DOHH2 (cell line): Measurements from ENCODE around the gene GTSF1L.

Source experiments
- H3F3A ChIP-seq: fragments of 200-600 bp; sonication (generic), shearing (Covaris generic); 2 replicates; pipeline ENCODE4 v1.6.0; 2016; ENCODE audit warnings: antibody characterized with exemption, mild to moderate bottlenecking; ENCODE audit not compliant: control insufficient read depth, insufficient read depth
- H3K27ac ChIP-seq: fragments of 200-600 bp; sonication (generic); 2 replicates; pipeline ENCODE4 v1.5.1; 2014; ENCODE audit warnings: low read depth, mild to moderate bottlenecking, low read length, moderate library complexity
- H3K27me3 ChIP-seq: fragments of 200-600 bp; sonication (generic); 2 replicates; pipeline ENCODE4 v1.6.1; 2014; ENCODE audit warnings: mild to moderate bottlenecking, low read length, mixed read lengths; ENCODE audit not compliant: control insufficient read depth
- H3K36me3 ChIP-seq: fragments of 200-600 bp; sonication (generic); 2 replicates; pipeline ENCODE4 v1.6.1; 2014; ENCODE audit warnings: mild to moderate bottlenecking, low read length, moderate library complexity, mixed read lengths; ENCODE audit not compliant: control insufficient read depth
- H3K4me1 ChIP-seq: fragments of 200-600 bp; sonication (generic); 2 replicates; pipeline ENCODE4 v1.6.1; 2014; ENCODE audit warnings: mild to moderate bottlenecking, low read length, mixed read lengths; ENCODE audit not compliant: control insufficient read depth
- H3K4me2 ChIP-seq: fragments of 200-600 bp; sonication (generic); 2 replicates; pipeline ENCODE4 v1.6.0; 2014; ENCODE audit warnings: mild to moderate bottlenecking, low read length, moderate library complexity
- H3K4me3 ChIP-seq: fragments of 200-600 bp; sonication (generic); 2 replicates; pipeline ENCODE4 v1.5.1; 2014; ENCODE audit warnings: mild to moderate bottlenecking, low read length, mixed read lengths
- H3K79me2 ChIP-seq: fragments of 200-600 bp; sonication (generic); 2 replicates; pipeline ENCODE4 v1.6.1; 2014; ENCODE audit warnings: mild to moderate bottlenecking, low read length, mixed read lengths; ENCODE audit not compliant: control insufficient read depth
- H3K9me2 ChIP-seq: fragments of 200-600 bp; sonication (generic); replicated peaks from 2 replicates; pipeline ENCODE4 v1.6.1; 2014; ENCODE audit warnings: mild to moderate bottlenecking, low read length, mixed read lengths; ENCODE audit not compliant: control insufficient read depth
- H3K9me3 ChIP-seq: fragments of 200-600 bp; sonication (generic); 2 replicates; pipeline ENCODE4 v1.6.1; 2014; ENCODE audit warnings: antibody characterized with exemption, low read length, mixed read lengths; ENCODE audit not compliant: control insufficient read depth, insufficient read depth
- H4K20me1 ChIP-seq: fragments of 200-600 bp; sonication (generic); 2 replicates; pipeline ENCODE4 v1.6.0; 2014; ENCODE audit warnings: low read depth, mild to moderate bottlenecking, antibody characterized with exemption, low read length, moderate library complexity; ENCODE audit not compliant: control insufficient read depth, insufficient read depth
- CTCF ChIP-seq: fragments of 200-600 bp; sonication (generic); IDR thresholded peaks from one replicate; pipeline ENCODE4 v1.5.1; 2014; ENCODE audit warnings: antibody characterized with exemption, mild to moderate bottlenecking, low read depth, low read length; ENCODE audit not compliant: poor library complexity, severe bottlenecking
- EZH2phosphoT487 ChIP-seq: fragments of 200-600 bp; sonication (generic); IDR thresholded peaks from 2 replicates; pipeline ENCODE4 v1.6.1; 2017; ENCODE audit warnings: borderline replicate concordance, mild to moderate bottlenecking, antibody characterized with exemption, low read length, moderate library complexity, mixed read lengths

Gene GTSF1L

GRCh38 chr20:43752561-43753301 is 25.9 kb upstream of the GTSF1L start:
- peaks cover 14% of the 10 kb centered on the region for H3K27me3 ChIP-seq
- H3K4me2 ChIP-seq: peak overlapping the region; percentile 61
- H3F3A ChIP-seq: no peaks in the 10 kb centered on the region
- H4K20me1 ChIP-seq: no peaks in the 10 kb centered on the region
- H3K27ac ChIP-seq: no peak overlapping the region
- H3K9me2 ChIP-seq: no peaks in the 10 kb centered on the region
- peak overlapping the region; percentile 42 for H3K4me3 ChIP-seq
- peaks cover 26% of the 10 kb centered on the region for H3K4me1 ChIP-seq
- no peaks in the 10 kb centered on the region for H3K79me2 ChIP-seq
- TF ChIP-seq EZH2phosphoT487 (no peak), CTCF (no peak)
- no peaks in the 10 kb centered on the region for H3K9me3 ChIP-seq
- no peaks in the 10 kb centered on the region for H3K36me3 ChIP-seq

- no peak overlapping the region for H3K27ac ChIP-seq
- TF ChIP-seq CTCF (no peak), EZH2phosphoT487 (no peak)
These were observed 25.2 kb upstream of the GTSF1L start for GRCh38 chr20:43752051-43752360.

GRCh38 chr20:43751167-43752050 is 24.6 kb upstream of the GTSF1L start:
- Histone ChIP-seq H4K20me1 (no peaks in the 10 kb centered on the region), H3K9me3 (no peaks in the 10 kb centered on the region), H3K79me2 (no peaks in the 10 kb centered on the region), H3K27me3 (peaks cover 20% of the 10 kb centered on the region), H3K27ac (no peak overlapping the region), H3F3A (no peaks in the 10 kb centered on the region), H3K4me2 (peak overlapping the region; percentile 61), H3K4me1 (peaks cover 26% of the 10 kb centered on the region), H3K36me3 (no peaks in the 10 kb centered on the region), H3K9me2 (no peaks in the 10 kb centered on the region), H3K4me3 (peak overlapping the region; percentile 42; the same call in 1 of the 2 replicates)
- TF ChIP-seq CTCF (no peak), EZH2phosphoT487 (no peak)

More at GRCh38 chr20:43752051-43752360, 25.2 kb upstream of the GTSF1L start:
- Histone ChIP-seq H3F3A (no peaks in the 10 kb centered on the region), H3K4me2 (peak overlapping the region; percentile 61), H3K36me3 (no peaks in the 10 kb centered on the region), H3K4me1 (peaks cover 26% of the 10 kb centered on the region), H3K9me2 (no peaks in the 10 kb centered on the region), H3K27me3 (peaks cover 14% of the 10 kb centered on the region), H3K4me3 (peak overlapping the region; percentile 42), H3K9me3 (no peaks in the 10 kb centered on the region), H3K79me2 (no peaks in the 10 kb centered on the region), H4K20me1 (no peaks in the 10 kb centered on the region)
